Activated T-cell treated with anti-CD3 and anti-CD28 coated beads, Interleukin-2, amount 50 U/mL, for 24 hours (primary cell): ENCODE data around the gene PCDHGA1.
"Not testable (repeated sequence)": the region's sequence is repeated elsewhere in the genome, so short reads cannot be mapped to it uniquely, and the experiment has no call there.

Experiments
- DNase-seq: peaks from one replicate; pipeline ENCODE4 v3.0.0-alpha.2; 2020
- H3K27ac Mint-ChIP-seq: 2 replicates; pipeline ENCODE4 v1.8.0; 2020; ENCODE audit warnings: mild to moderate bottlenecking, mixed read lengths
- H3K27me3 Mint-ChIP-seq: 2 replicates; pipeline ENCODE4 v1.8.0; 2020; ENCODE audit warnings: mixed read lengths
- H3K36me3 Mint-ChIP-seq: 2 replicates; pipeline ENCODE4 v1.8.0; 2020; ENCODE audit warnings: low read depth, mixed read lengths
- H3K4me1 Mint-ChIP-seq: 2 replicates; pipeline ENCODE4 v1.8.0; 2020; ENCODE audit warnings: low read depth, mixed read lengths
- H3K4me3 Mint-ChIP-seq: 2 replicates; pipeline ENCODE4 v1.8.0; 2020; ENCODE audit warnings: mild to moderate bottlenecking, moderate library complexity, mixed read lengths
- H3K9me3 Mint-ChIP-seq: 2 replicates; pipeline ENCODE4 v1.8.0; 2020; ENCODE audit warnings: mixed read lengths

The PCDHGA1 gene

DNA sequence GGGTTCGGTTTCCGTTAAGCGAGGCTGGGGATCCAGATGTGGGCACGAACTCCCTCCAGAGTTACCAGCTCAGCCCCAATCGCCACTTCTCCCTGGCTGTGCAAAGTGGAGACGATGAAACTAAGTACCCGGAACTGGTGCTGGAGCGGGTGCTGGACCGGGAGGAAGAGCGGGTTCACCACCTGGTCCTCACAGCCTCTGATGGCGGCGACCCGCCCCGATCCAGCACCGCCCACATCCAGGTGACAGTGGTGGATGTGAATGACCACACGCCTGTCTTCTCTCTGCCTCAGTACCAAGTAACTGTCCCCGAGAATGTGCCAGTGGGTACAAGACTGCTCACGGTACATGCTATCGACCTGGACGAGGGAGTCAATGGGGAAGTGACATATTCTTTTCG is 53.0 kb downstream of the PCDHGA1 start:
- peaks cover 79% of the 10 kb centered on the region for H3K27me3 Mint-ChIP-seq
- H3K27ac Mint-ChIP-seq, result no peak overlapping the region
- no peak overlapping the region for H3K4me3 Mint-ChIP-seq
- H3K4me1 Mint-ChIP-seq, result no peaks in the 10 kb centered on the region
- peaks cover 35% of the 10 kb centered on the region for H3K9me3 Mint-ChIP-seq
- peaks cover 9% of the 10 kb centered on the region for H3K36me3 Mint-ChIP-seq
- no peak for DNase-seq

DNA sequence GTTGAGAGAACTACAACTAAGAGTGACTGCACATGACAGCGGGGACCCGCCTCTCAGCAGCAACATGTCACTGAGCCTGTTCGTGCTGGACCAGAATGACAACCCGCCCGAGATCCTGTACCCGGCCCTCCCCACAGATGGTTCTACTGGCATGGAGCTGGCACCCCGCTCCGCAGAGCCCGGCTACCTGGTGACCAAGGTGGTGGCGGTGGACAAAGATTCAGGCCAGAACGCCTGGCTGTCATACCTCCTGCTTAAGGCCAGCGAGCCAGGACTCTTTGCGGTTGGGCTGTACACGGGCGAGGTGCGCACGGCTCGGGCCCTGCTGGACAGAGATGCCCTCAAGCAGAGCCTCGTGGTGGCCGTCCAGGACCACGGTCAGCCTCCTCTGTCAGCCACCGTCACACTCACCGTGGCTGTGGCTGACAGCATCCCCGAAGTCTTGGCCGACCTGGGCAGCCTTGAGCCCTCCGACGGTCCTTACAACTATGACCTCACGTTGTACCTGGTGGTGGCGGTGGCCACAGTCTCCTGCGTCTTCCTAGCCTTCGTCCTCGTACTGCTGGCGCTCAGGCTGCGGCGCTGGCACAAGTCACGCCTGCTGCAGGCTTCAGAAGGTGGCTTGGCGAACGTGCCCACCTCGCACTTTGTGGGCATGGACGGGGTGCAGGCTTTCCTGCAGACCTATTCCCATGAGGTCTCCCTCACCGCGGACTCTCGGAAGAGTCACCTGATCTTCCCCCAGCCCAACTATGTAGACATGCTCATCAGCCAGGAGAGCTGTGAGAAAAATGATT is 54.4 kb downstream of the PCDHGA1 start:
- Mint-ChIP-seq H3K9me3 (peaks cover 46% of the 10 kb centered on the region), H3K4me1 (no peaks in the 10 kb centered on the region), H3K27me3 (peaks cover 88% of the 10 kb centered on the region), H3K36me3 (peaks cover 13% of the 10 kb centered on the region), H3K27ac (no peak overlapping the region), H3K4me3 (no peak overlapping the region)
- no peak for DNase-seq

DNA sequence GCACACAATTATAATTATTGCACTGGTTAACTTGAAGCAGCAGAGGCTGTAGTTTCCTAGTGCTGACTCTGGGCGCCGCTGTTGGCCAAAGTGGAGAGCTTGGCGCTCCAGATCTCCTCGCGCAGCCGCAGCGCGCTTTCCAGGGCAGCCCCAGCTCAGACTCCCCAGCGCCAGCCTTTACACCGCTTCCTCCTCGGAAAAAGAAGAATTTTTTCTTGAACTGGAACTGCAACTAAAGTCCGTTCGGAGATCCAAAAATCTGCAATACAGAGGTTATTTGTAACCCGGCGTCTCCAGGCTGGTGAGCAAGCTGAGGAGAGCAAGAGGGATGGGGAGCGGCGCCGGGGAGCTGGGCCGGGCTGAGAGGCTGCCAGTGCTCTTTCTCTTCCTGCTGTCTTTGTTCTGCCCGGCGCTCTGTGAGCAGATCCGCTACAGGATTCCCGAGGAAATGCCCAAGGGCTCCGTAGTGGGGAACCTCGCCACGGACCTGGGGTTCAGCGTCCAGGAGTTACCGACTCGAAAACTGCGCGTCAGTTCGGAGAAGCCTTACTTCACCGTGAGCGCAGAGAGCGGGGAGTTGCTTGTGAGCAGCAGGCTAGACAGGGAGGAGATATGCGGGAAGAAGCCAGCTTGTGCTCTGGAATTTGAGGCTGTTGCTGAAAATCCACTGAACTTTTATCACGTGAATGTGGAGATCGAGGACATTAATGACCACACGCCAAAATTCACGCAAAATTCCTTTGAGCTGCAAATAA is 57.4 kb downstream of the PCDHGA1 start, which contains the start of gene PCDHGB4:
TSS of gene PCDHGB4 (plus strand) at position 142 of the 755 bp plus-strand sequence. CDS start at position 329, 187 bp downstream.
- H3K36me3 Mint-ChIP-seq, result peaks cover 14% of the 10 kb centered on the region

GRCh38 chr5:141388661-141389060 is 58.3 kb downstream of the PCDHGA1 start:
- peaks cover 16% of the 10 kb centered on the region for H3K36me3 Mint-ChIP-seq
- H3K27ac Mint-ChIP-seq, result no peak overlapping the region
- no peak overlapping the region for H3K4me3 Mint-ChIP-seq
- H3K27me3 Mint-ChIP-seq, result peaks cover 89% of the 10 kb centered on the region
- peaks cover 2% of the 10 kb centered on the region for H3K4me1 Mint-ChIP-seq
- no peak for DNase-seq
- H3K9me3 Mint-ChIP-seq, result peaks cover 56% of the 10 kb centered on the region

More for the DNA sequence above, 57.4 kb downstream of the PCDHGA1 start, which contains the start of gene PCDHGB4:
- H3K27ac Mint-ChIP-seq, H3K4me1 Mint-ChIP-seq, DNase-seq: not testable (repeated sequence)
- H3K27me3 Mint-ChIP-seq, result peaks cover 89% of the 10 kb centered on the region
- H3K4me3 Mint-ChIP-seq, result peak within 1 kb of the TSS; percentile 51
- peaks cover 54% of the 10 kb centered on the region for H3K9me3 Mint-ChIP-seq

GRCh38 chr5:141389153-141390042 is 59.1 kb downstream of the PCDHGA1 start:
- Mint-ChIP-seq H3K27ac (no peak overlapping the region), H3K9me3 (peaks cover 57% of the 10 kb centered on the region), H3K27me3 (peaks cover 89% of the 10 kb centered on the region), H3K4me1 (peaks cover 2% of the 10 kb centered on the region), H3K36me3 (peaks cover 18% of the 10 kb centered on the region), H3K4me3 (no peak overlapping the region)
- DNase-seq, result no peak

GRCh38 chr5:141392429-141393198 is 62.3 kb downstream of the PCDHGA1 start, which contains the start of gene PCDHGA8:
Gene PCDHGA8, plus strand, starts transcription at chr5:141392633. Its CDS starts 181 bp downstream, at chr5:141392814.
- H3K36me3 Mint-ChIP-seq, result peaks cover 22% of the 10 kb centered on the region
- H3K27ac Mint-ChIP-seq, result no peak within 1 kb of the TSS
- H3K4me3 Mint-ChIP-seq, result no peak within 1 kb of the TSS

GRCh38 chr5:141393267-141393666 is 63.0 kb downstream of the PCDHGA1 start:
- Mint-ChIP-seq H3K9me3 (peaks cover 45% of the 10 kb centered on the region), H3K27me3 (peaks cover 85% of the 10 kb centered on the region), H3K36me3 (peaks cover 21% of the 10 kb centered on the region), H3K4me3 (no peak overlapping the region), H3K27ac (no peak overlapping the region), H3K4me1 (peaks cover 2% of the 10 kb centered on the region)
- DNase-seq, result no peak

More at GRCh38 chr5:141392429-141393198, 62.3 kb downstream of the PCDHGA1 start, which contains the start of gene PCDHGA8:
- Mint-ChIP-seq H3K27me3 (peaks cover 84% of the 10 kb centered on the region), H3K9me3 (peaks cover 48% of the 10 kb centered on the region), H3K4me1 (peaks cover 2% of the 10 kb centered on the region)
- DNase-seq, result no peak

GRCh38 chr5:141394401-141395187 is 64.3 kb downstream of the PCDHGA1 start:
- Mint-ChIP-seq H3K27me3 (peaks cover 85% of the 10 kb centered on the region), H3K9me3 (peaks cover 43% of the 10 kb centered on the region), H3K36me3 (peaks cover 23% of the 10 kb centered on the region)
- not testable (repeated sequence) for H3K27ac Mint-ChIP-seq, DNase-seq, H3K4me1 Mint-ChIP-seq, H3K4me3 Mint-ChIP-seq

GRCh38 chr5:141397756-141398551 is 67.6 kb downstream of the PCDHGA1 start, which contains the start of gene PCDHGB5:
Gene PCDHGB5, plus strand, starts transcription at chr5:141397947. Its CDS starts 181 bp downstream, at chr5:141398128.
- not testable (repeated sequence) for H3K27ac Mint-ChIP-seq, H3K4me1 Mint-ChIP-seq
- H3K4me3 Mint-ChIP-seq, result peak within 1 kb of the TSS; percentile 50
- H3K27me3 Mint-ChIP-seq, result peaks cover 83% of the 10 kb centered on the region
- peaks cover 35% of the 10 kb centered on the region for H3K9me3 Mint-ChIP-seq
- H3K36me3 Mint-ChIP-seq, result peaks cover 21% of the 10 kb centered on the region
- peak; percentile 52 for DNase-seq

GRCh38 chr5:141398608-141399007 is 68.3 kb downstream of the PCDHGA1 start:
- Mint-ChIP-seq H3K4me3 (no peak overlapping the region), H3K36me3 (peaks cover 18% of the 10 kb centered on the region), H3K9me3 (peaks cover 31% of the 10 kb centered on the region), H3K27ac (no peak overlapping the region), H3K27me3 (peaks cover 83% of the 10 kb centered on the region), H3K4me1 (peaks cover 3% of the 10 kb centered on the region)
- DNase-seq, result no peak

GRCh38 chr5:141399555-141400258 is 69.4 kb downstream of the PCDHGA1 start:
- H3K27me3 Mint-ChIP-seq, result peaks cover 83% of the 10 kb centered on the region
- H3K9me3 Mint-ChIP-seq, result peaks cover 32% of the 10 kb centered on the region
- no peak overlapping the region for H3K4me3 Mint-ChIP-seq
- H3K27ac Mint-ChIP-seq, result no peak overlapping the region
- H3K4me1 Mint-ChIP-seq, result peaks cover 3% of the 10 kb centered on the region
- no peak for DNase-seq
- peaks cover 15% of the 10 kb centered on the region for H3K36me3 Mint-ChIP-seq
